UCSD-AML1 (cell line): ENCODE results near the gene TRIM41.
"Not testable (repeated sequence)": the region's sequence is repeated elsewhere in the genome, so short reads cannot be mapped to it uniquely, and the experiment has no call there.

Experiments
- DNase-seq: peaks from one replicate; lab custom pipeline; 2025; ENCODE audit not compliant: unreplicated experiment; lab: John Stamatoyannopoulos, UW

Gene TRIM41

GRCh38 chr5:181248277-181248676, 25.2 kb downstream of the TRIM41 start:
- DNase-seq, result no peak

GRCh38 chr5:181255276-181255675, 32.2 kb downstream of the TRIM41 start:
- DNase-seq, result no peak

GRCh38 chr5:181255836-181256578, 32.9 kb downstream of the TRIM41 start:
- no peak for DNase-seq

GRCh38 chr5:181258576-181258975, 35.5 kb downstream of the TRIM41 start:
- no peak for DNase-seq

DNA sequence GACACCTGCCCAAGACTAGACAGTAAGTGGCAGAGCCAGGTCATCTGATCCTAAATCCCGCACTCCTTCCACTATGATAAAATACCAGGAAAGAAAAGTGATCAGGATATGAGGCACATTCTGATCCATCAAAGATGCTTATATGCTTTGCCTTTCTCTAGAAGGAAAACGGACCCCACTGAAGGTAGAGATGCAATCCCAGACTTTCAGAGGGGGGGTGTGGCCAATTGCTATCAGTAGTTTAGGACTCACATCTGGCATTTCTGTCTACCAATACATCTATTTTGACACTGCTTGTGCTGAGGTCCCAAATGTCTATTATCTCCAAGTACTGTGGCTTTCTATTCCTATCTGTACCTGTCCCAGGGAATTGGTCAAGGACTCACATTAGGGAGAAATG, 36.2 kb downstream of the TRIM41 start:
- no peak for DNase-seq

DNA sequence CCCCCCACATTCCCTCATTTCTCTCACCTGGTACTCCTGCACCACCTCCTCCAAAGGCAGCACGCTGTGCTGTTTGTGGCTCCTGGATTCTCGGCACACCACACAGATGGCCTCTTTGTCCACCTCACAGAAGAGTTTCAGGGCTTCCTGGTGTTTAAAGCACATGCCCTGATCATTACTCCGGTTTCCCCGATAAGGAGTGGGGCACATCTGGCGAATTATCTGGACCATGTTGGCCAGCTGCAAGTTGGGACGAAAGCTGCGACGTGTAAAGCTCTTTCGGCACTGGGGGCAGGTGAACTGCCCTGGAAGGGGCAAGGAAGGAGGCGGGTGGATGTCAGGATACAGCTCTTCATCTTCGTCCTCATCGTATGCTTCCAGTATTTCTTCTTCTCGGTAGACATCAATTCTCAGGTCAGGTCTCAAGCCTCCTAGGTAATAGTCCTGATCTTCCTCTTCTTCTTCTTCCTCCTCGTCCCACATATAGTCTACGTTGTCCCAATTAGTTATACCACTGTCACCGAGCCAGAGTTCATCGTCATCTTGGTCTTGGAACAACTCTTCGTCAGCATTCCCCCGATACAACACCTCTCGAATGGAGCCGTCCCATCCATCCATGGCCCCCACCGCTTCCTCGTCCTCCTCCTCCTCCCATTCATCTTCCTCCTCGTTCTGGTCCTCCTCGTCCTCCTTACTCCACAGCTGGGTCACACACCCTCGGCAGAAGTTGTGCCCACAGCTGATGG, 37.1 kb downstream of the TRIM41 start:
- DNase-seq, result no peak

- DNase-seq, result no peak
Observed at GRCh38 chr5:181260720-181261319, 37.7 kb downstream of the TRIM41 start, which contains the start of gene TRIM52. Gene TRIM52 (minus strand): TSS chr5:181261143. CDS start chr5:181260813, 330 bp downstream.

DNA sequence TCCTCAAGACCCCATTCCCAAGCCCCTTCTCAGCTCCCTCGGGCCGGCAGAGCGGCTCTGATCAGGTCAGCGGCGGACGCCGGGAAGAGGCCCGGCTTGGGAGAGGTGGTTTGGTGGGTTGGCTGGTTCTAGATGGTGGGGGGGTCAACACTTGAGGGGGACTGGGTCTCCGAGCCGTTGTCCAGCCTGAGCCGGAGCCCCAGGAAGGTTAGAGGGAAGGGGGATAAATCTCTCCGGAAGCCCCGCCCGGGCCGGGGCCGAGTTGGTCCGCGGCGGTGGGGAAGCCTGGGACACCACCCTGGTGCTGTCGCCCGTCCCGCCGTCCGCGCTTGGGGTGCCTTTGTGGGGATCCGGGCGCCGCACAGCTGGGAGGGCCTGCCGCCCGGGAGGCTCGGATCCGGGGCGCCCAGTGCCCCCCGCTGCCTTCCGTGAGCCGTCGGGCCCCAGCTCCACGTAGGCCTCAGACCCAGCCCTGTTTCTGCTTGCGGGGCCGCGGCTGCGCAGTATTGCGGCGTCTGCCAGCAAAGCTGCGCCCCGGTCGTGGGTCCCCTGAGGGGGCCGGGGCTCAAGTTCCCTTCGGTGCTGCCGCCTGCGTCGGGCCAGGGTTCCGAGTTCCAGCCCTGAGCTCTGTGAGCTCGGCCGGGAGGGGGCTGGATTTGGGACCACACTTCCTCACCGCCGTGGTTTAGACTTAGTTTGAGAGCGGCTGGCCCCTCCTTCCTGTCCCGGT, 38.4 kb downstream of the TRIM41 start:
- no peak for DNase-seq

DNA sequence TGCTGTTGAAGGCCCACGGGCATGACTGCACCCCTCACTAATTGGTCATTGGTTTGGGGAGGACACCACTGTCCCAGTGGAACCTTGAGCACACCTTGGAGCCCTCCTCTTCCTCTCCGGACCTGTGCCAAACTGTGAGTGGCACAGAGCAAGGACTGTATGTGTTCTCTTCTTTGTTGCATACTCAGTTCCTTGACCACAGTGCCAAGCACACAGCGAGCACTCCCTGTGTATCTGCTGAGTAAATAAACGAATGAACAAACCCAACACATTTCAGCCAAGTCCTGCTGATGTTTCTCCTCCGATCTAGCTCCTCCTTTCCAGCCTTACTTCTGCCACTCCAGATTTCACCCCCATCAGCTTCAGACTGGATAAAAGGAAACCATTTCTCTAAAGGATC, 40.6 kb downstream of the TRIM41 start:
- no peak for DNase-seq

GRCh38 chr5:181265092-181265671, 42.1 kb downstream of the TRIM41 start:
- no peak for DNase-seq

DNA sequence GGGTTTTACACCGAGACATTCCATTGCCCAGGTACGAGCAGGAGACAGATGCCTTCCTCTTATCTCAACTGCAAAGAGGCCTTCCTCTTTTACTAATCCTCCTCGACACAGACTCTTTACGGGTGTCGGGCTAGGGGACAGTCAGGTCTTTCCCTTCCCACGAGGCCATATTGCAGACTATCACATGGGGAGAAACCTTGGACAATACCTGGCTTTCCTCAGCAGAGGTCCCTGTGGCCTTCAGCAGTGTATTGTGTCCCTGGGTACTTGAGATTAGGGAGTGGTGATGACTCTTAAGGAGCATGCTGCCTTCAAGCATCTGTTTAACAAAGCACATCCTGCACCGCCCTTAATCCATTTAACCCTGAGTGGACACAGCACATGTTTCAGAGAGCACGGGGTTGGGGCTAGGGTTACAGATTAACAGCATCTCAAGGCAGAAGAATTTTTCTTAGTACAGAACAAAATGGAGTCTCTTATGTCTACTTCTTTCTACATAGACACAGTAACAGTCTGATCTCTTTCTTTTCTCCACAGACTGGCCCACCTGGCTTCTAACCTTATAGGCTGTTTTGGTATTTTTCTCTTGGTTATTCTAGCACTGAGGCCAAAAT, 44.3 kb downstream of the TRIM41 start:
- not testable (repeated sequence) for DNase-seq

DNA sequence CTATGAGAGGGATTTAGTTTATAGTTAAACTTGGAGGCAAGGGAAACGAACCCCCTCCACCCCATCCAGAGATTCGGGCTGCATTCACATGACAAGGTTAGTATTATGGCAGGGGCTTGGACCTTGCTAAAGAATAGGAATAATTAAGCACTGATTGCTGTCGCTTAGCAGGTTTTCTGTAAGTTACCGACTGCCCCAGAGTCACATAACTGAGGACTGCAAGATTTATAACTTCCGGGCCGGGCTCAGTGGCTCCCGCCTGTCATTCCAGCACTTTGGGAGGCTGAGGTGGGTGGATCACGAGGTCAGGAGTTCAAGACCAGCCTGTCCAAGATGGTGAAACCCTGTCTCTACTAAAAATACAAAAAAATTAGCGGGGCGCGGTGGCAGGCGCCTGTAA, 44.8 kb downstream of the TRIM41 start:
- DNase-seq, result not testable (repeated sequence)

DNA sequence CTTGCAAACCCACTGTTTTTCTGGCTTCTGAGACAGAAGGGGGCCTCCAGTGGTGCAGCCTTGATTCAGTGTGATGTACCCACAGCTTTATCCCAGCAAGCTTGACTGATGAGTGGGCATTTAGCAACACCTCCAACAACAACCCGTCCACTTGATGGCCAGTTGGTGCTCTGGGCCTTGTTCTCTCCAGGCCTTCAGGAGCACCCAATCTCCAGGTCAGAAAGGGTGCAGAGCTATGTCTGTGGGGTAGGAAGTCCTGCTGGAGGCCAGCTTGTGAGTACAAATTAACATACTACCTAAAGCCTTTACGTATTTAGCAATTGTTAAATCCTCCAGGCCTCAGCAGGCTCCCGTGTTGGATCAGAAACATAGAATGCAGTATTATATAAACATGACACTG, 48.0 kb downstream of the TRIM41 start:
- no peak for DNase-seq

- DNase-seq, result not testable (repeated sequence)
Observed at GRCh38 chr5:181273433-181273744, 50.3 kb downstream of the TRIM41 start.

GRCh38 chr5:181280251-181280762, 57.2 kb downstream of the TRIM41 start:
- DNase-seq, result no peak

DNA sequence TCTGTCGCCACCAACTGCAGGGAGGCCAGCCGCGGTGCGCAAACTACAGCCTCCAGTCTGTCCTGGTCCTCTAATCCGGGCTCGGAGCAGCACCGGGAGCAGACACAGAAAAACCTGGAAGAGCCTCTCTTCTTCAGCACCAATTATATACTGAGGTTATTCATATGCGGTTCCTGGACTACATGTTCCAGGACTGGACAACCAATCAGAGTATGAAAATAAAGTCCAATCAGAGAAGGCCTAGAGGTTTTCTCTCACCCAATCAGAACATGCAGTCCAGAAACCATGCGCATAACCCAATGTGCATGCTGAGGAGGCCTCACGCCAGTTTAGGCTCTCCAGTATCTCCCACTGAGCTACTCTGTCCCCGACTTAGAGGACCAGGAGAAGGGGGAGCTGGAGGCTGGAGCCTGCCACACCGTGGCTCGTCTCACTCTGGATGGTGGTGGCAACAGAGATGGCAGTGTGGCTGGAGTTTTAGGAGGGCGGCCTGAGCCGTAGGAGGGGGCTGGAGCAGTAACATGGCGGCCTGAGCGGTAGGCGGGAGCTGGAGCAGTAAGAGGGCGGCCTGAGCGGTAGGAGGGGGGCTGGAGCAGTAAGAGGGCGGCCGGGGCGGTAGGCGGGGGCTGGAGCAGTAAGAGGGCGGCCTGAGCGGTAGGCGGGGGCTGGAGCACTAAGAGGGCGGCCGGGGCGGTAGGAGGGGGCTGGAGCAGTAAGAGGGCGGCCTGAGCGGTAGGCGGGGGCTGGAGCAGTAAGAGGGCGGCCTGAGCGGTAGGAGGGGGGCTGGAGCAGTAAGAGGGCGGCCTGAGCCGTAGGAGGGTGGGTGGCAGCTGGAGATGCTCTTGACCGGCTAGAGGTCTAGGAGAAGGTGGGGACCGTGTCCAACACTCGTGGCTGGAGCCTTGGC, 58.2 kb downstream of the TRIM41 start:
- DNase-seq, result no peak

DNA sequence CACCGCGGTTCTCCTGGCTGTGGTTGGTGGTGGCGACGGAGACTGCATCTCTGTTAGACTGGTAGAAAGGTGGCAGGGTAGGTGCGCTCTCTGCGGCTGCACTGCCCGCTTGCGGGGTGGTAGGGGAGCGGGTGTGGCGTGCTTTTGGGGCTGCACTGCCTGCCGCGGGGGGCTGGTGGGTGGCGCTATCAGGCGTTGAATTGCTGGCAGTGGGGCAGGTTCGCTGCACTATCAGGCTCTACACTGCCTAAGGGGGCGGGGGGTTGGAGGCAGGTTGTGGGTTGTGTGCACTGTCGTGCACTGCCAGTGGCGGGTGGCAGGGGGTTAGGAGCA, 58.9 kb downstream of the TRIM41 start:
- no peak for DNase-seq

GRCh38 chr5:181282415-181282814, 59.3 kb downstream of the TRIM41 start:
- DNase-seq, result not testable (repeated sequence)

DNA sequence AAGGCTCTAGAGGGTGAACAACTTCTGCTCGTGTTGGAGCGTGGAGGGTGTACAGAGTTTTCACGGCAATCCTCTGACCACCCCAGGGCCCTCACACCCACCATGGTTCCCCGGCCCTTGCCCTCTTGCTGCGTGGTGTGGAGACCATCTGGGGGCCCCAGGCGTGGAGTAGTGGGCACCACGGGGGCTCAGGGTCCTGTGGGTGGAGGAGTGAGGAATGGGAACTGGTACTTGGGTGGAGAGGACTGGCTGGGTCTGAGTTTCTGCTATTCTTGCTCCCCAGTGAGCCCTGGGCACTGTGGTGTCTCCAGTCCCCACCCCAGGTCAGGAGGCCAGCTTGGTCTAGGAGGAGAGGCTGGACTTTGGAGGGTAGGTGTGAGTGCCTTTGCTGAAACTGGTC, 59.8 kb downstream of the TRIM41 start:
- DNase-seq, result no peak

DNA sequence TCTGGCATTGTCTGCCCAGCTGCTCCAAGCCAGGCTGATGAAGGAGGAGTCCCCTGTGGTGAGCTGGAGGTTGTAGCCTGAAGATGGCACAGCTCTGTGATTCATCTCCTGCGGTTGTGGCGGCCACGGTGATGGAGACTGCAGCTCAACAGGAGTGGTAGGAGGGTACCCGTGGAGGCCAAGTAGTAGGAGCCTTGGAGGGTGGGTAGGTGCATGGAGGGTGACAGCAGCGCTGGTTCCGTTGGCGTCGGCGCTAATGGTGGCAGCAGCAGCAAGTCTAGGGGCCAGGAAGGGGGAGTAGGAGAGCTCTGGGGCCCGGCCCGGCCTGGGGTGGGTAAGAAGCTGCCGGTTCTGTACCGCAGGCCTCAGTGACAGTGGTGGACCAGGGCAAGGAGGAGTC, 60.3 kb downstream of the TRIM41 start:
- no peak for DNase-seq
